Caco-2 (cell line): ENCODE results near the gene SPDYE1. TPM values are rescaled to one million over a fixed set of nuclear protein-coding genes. Genes with fewer than 3 reads are reported as not detected.
"Not testable (repeated sequence)": the region's sequence is repeated elsewhere in the genome, so short reads cannot be mapped to it uniquely, and the experiment has no call there.

ENCODE experiments used
- BruUV-seq: library from RNA; stranded (reverse); fragments of 400-500 nt; replicated peaks from 2 replicates; lab custom pipeline; 2021; lab: Mats Ljungman, UMichigan
- CTCF ChIA-PET: fragments of 300-600 bp; sonication (Branson Sonifier 250); formaldehyde crosslinking; loops from one replicate; lab custom pipeline; 2022; ENCODE audit warnings: antibody characterized with exemption; lab: Charles Lee
- POLR2A ChIA-PET: fragments of 300-600 bp; sonication (Branson Sonifier 250); formaldehyde crosslinking; loops from one replicate; lab custom pipeline; 2022; ENCODE audit warnings: antibody characterized with exemption; lab: Charles Lee
- DNase-seq, 2 experiments: peaks; one replicate each; pipeline versions ENCODE4 v3.0.0 to v3.0.0-alpha.2; 2020 to 2022
- H3K27me3 ChIP-seq: replicated peaks from 2 replicates; pipeline ENCODE4 v1.6.0; 2011; ENCODE audit warnings: low read length; ENCODE audit not compliant: control insufficient read depth, insufficient read depth
- H3K36me3 ChIP-seq: 2 replicates; pipeline ENCODE4 v1.5.1; 2011; ENCODE audit warnings: low read length; ENCODE audit not compliant: control insufficient read depth, insufficient read depth
- H3K4me1 ChIP-seq: fragments of 250-450 bp; sonication (Bioruptor Pico); 2 replicates; pipeline ENCODE4 v1.5.1; 2020; ENCODE audit warnings: mild to moderate bottlenecking
- H3K4me3 ChIP-seq: 2 replicates; pipeline ENCODE4 v1.5.1; 2011; ENCODE audit warnings: low read depth, mild to moderate bottlenecking, control low read depth, low read length
- H3K9me3 ChIP-seq: fragments of 250-450 bp; sonication (Bioruptor Pico); 2 replicates; pipeline ENCODE4 v1.5.1; 2020; ENCODE audit warnings: mild to moderate bottlenecking, moderate library complexity
- H3K27ac Mint-ChIP-seq: one replicate; pipeline ENCODE4 v1.8.0; 2022; ENCODE audit warnings: mixed read lengths; ENCODE audit not compliant: unreplicated experiment
- H3K27me3 Mint-ChIP-seq: one replicate; pipeline ENCODE4 v1.8.0; 2022; ENCODE audit warnings: mixed read lengths; ENCODE audit not compliant: insufficient read depth, unreplicated experiment
- H3K36me3 Mint-ChIP-seq: one replicate; pipeline ENCODE4 v1.8.0; 2022; ENCODE audit warnings: mild to moderate bottlenecking, mixed read lengths; ENCODE audit not compliant: insufficient read depth, unreplicated experiment
- H3K4me1 Mint-ChIP-seq: one replicate; pipeline ENCODE4 v1.8.0; 2022; ENCODE audit warnings: low read depth, mixed read lengths; ENCODE audit not compliant: unreplicated experiment
- H3K4me3 Mint-ChIP-seq: one replicate; pipeline ENCODE4 v1.8.0; 2022; ENCODE audit warnings: mild to moderate bottlenecking, moderate library complexity, mixed read lengths; ENCODE audit not compliant: unreplicated experiment
- H3K9me3 Mint-ChIP-seq: one replicate; pipeline ENCODE4 v1.8.0; 2022; ENCODE audit warnings: mixed read lengths; ENCODE audit not compliant: unreplicated experiment
- CTCF ChIP-seq, 2 experiments: fragments of 200-600 bp in 1 of 2; IDR thresholded peaks; 1 replicate in 1 of 2; 2 replicates in 1 of 2; pipeline versions ENCODE4 v1.5.1 to v1.8.0; 2011 to 2022; ENCODE audit warnings: antibody characterized with exemption in 1 of 2, control low read depth in 1 of 2, inconsistent platforms in 1 of 2, low read depth in 1 of 2, low read length in 1 of 2, mild to moderate bottlenecking in 1 of 2, moderate library complexity in 1 of 2; ENCODE audit not compliant: insufficient read depth in 1 of 2, severe bottlenecking in 1 of 2, unreplicated experiment in 1 of 2
- intact Hi-C: fragments of 100-400 bp; cut with micrococcal nuclease; formaldehyde crosslinking; loops from one replicate; pipeline ENCODE4 v1.10.0; 2022; ENCODE audit not compliant: unreplicated experiment
- total RNA-seq: library from RNA; stranded (reverse); gene quantifications from 2 replicates; pipeline ENCODE4 v1.2.3, GENCODE V29; 2022

Gene SPDYE1
- total RNA-seq, 1 experiment from 2014 or later: not detected

DNA sequence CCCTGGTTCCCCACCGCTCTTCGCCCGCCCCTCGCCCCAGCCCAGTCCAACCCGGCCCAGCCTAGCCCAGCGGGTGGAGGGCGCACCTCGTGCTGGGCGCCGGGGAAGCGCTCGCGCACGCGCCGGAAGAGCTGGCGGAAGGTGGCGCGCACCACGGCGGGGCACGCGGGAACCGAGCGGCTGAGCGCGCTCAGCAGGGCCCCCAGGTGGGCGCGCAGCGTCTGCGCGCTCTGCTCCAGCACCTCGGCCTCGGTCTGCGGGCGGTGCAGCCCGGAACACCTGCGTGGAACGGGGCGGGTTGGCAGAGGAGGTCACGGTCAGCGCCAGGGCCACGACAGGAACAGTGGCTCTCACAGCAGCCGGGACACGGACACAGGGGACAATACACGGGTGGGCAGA lies 42.8 kb downstream of the SPDYE1 start:
- H3K4me3 ChIP-seq: peak overlapping the region; percentile 36
- H3K4me1 ChIP-seq, intact Hi-C loops, H3K36me3 ChIP-seq, CTCF ChIA-PET, H3K36me3 Mint-ChIP-seq, H3K27me3 Mint-ChIP-seq, BruUV-seq, H3K27me3 ChIP-seq, H3K9me3 ChIP-seq, H3K9me3 Mint-ChIP-seq, H3K27ac Mint-ChIP-seq, POLR2A ChIA-PET, H3K4me1 Mint-ChIP-seq: not testable (repeated sequence)
- peak; percentile 15 to 30 for TF ChIP-seq CTCF (IDR thresholded peaks at IDR 0.05; ENCODE audit: insufficient read depth in 1 of 2, low read depth in 1 of 2, low read length in 1 of 2, severe bottlenecking in 1 of 2, unreplicated experiment in 1 of 2)
- DNase-seq: peak in 1 of 2 experiments; percentile 53
- H3K4me3 Mint-ChIP-seq: peak overlapping the region; percentile 67

- H3K4me3 ChIP-seq: no peak overlapping the region
- Mint-ChIP-seq H3K36me3 (peaks cover 10% of the 10 kb centered on the region), H3K27me3 (no peaks in the 10 kb centered on the region), H3K9me3 (no peaks in the 10 kb centered on the region), H3K27ac (no peak overlapping the region), H3K4me1 (peaks cover 16% of the 10 kb centered on the region), H3K4me3 (peak overlapping the region; percentile 42)
- H3K27me3 ChIP-seq: no peaks in the 10 kb centered on the region
- BruUV-seq: no TSS peak
- H3K4me1 ChIP-seq: peaks cover 4% of the 10 kb centered on the region; the same call in 1 of the 2 replicates
- no peak for DNase-seq
- no peak for TF ChIP-seq CTCF (IDR thresholded peaks at IDR 0.05; ENCODE audit: insufficient read depth in 1 of 2, low read depth in 1 of 2, low read length in 1 of 2, severe bottlenecking in 1 of 2, unreplicated experiment in 1 of 2)
- intact Hi-C loops: no loop called here
- H3K36me3 ChIP-seq: peaks cover 3% of the 10 kb centered on the region
- no peaks in the 10 kb centered on the region for H3K9me3 ChIP-seq
- ChIA-PET POLR2A (no interaction called here), CTCF (no interaction called here)
Measured at GRCh38 chr7:44042221-44042620, 44.5 kb downstream of the SPDYE1 start.

GRCh38 chr7:44043902-44044301 lies 46.2 kb downstream of the SPDYE1 start:
- H3K27ac Mint-ChIP-seq: peak overlapping the region; percentile 73
- H3K4me3 Mint-ChIP-seq: peak overlapping the region; percentile 87
- POLR2A ChIA-PET: interaction anchor here (1.1 kb wide), 1 partner anchor 461 kb away, joined by 3 read pairs; the partner anchor contains the start of gene STK17A
- H3K4me3 ChIP-seq: peak overlapping the region; percentile 87
- TF ChIP-seq CTCF (IDR thresholded peaks at IDR 0.05; ENCODE audit: insufficient read depth in 1 of 2, low read depth in 1 of 2, low read length in 1 of 2, severe bottlenecking in 1 of 2, unreplicated experiment in 1 of 2): no peak
- BruUV-seq: no TSS peak
- H3K4me1 Mint-ChIP-seq: peaks cover 16% of the 10 kb centered on the region
- H3K27me3 ChIP-seq: no peaks in the 10 kb centered on the region
- H3K36me3 ChIP-seq: peaks cover 3% of the 10 kb centered on the region
- H3K9me3 Mint-ChIP-seq: no peaks in the 10 kb centered on the region
- DNase-seq: no peak
- H3K9me3 ChIP-seq: no peaks in the 10 kb centered on the region
- peaks cover 4% of the 10 kb centered on the region; the same call in 1 of the 2 replicates for H3K4me1 ChIP-seq
- H3K27me3 Mint-ChIP-seq: no peaks in the 10 kb centered on the region
- CTCF ChIA-PET: interaction anchor here (1.1 to 1.4 kb wide), 3 partner anchors 24 to 79 kb away, joined by 3 to 6 read pairs (median 4); no protein-coding TSS in a partner anchor
- H3K36me3 Mint-ChIP-seq: peaks cover 15% of the 10 kb centered on the region
- intact Hi-C loops: no loop called here
